HepG2 (cell line): Measurements from ENCODE around the gene RHOV. TPM values are rescaled to one million over a fixed set of nuclear protein-coding genes. Genes with fewer than 3 reads are reported as not detected.

ENCODE experiments used
- ATAC-seq: fragments of 200-7000 bp; cut with Tn5 transposase; 3 replicates; pipeline ENCODE4 v1.9.1; 2020; ENCODE audit warnings: mild to moderate bottlenecking, moderate library complexity
- BruUV-seq: library from RNA; stranded (reverse); fragments of 400-500 nt; replicated peaks from 2 replicates; lab custom pipeline; 2021; lab: Mats Ljungman, UMichigan
- CTCF ChIA-PET: fragments of 300-600 bp; formaldehyde crosslinking; extraction: SDS; loops from one replicate; lab custom pipeline; 2021; ENCODE audit warnings: low total read pairs, inconsistent platforms, low intra/inter-chr PET ratio; lab: Yijun Ruan, JAX
- POLR2A ChIA-PET: fragments of 350-600 bp; sonication (Branson Sonifier 250); formaldehyde crosslinking; loops from one replicate; lab custom pipeline; 2020; ENCODE audit warnings: antibody characterized with exemption, inconsistent platforms; lab: Yijun Ruan, JAX
- DNase-seq: peaks from one replicate; pipeline ENCODE4 v3.0.0-alpha.2; 2015; ENCODE audit warnings: low spot score
- FAIRE-seq: peaks from 3 replicates; lab custom pipeline; 2011; peaks lifted over from hg19 to GRCh38; lab: Jason Lieb, UNC
- H2AFZ ChIP-seq: one replicate; pipeline ENCODE4 v1.6.1; 2011; ENCODE audit warnings: low read length, inconsistent platforms
- H3K27ac ChIP-seq: fragments of 300-600 bp; 3 replicates; pipeline ENCODE4 v1.8.0; 2011; ENCODE audit warnings: mixed run types, mild to moderate bottlenecking, mixed read lengths, low read length, inconsistent platforms; ENCODE audit not compliant: insufficient read depth; ENCODE audit errors: extremely low read length
- H3K27me3 ChIP-seq, 2 experiments: fragments of 200-600 bp in 1 of 2; 2 replicates in 1 of 2; 3 replicates in 1 of 2; pipeline versions ENCODE4 v1.6.0 to v1.8.0; 2011; ENCODE audit warnings: low read length in 2 of 2, mild to moderate bottlenecking in 2 of 2, moderate library complexity in 2 of 2, inconsistent platforms in 1 of 2; ENCODE audit not compliant: insufficient read depth in 2 of 2, control insufficient read depth in 1 of 2
- H3K36me3 ChIP-seq, 2 experiments: fragments of 200-600 bp in 1 of 2; replicated peaks in 1 of 2; 2 replicates in 1 of 2; 3 replicates in 1 of 2; pipeline versions ENCODE4 v1.5.1 to v1.8.0; 2011; ENCODE audit warnings: low read length in 2 of 2, inconsistent platforms in 1 of 2; ENCODE audit not compliant: insufficient read depth in 2 of 2, control insufficient read depth in 1 of 2
- H3K4me1 ChIP-seq: 2 replicates; pipeline ENCODE4 v1.5.1; 2012; ENCODE audit warnings: low read length, inconsistent platforms; ENCODE audit not compliant: insufficient read depth
- H3K4me2 ChIP-seq: 2 replicates; pipeline ENCODE4 v1.6.0; 2011; ENCODE audit warnings: low read depth, low read length, inconsistent platforms
- H3K4me3 ChIP-seq, 3 experiments: fragments of 200-600 bp in 1 of 3; sonication (generic), shearing (Covaris generic) in 1 of 3; replicated peaks in 1 of 3; 2 replicates each; pipeline ENCODE4 v1.5.1; 2011 to 2016; ENCODE audit warnings: low read length in 3 of 3, inconsistent platforms in 2 of 3, low read depth in 2 of 3, mild to moderate bottlenecking in 2 of 3, control low read depth in 1 of 3, mixed read lengths in 1 of 3; ENCODE audit not compliant: insufficient read depth in 1 of 3
- H3K79me2 ChIP-seq: one replicate; pipeline ENCODE4 v1.6.1; 2011; ENCODE audit warnings: low read length, inconsistent platforms; ENCODE audit not compliant: insufficient read depth
- H3K9ac ChIP-seq: 2 replicates; pipeline ENCODE4 v1.6.0; 2011; ENCODE audit warnings: mild to moderate bottlenecking, low read depth, low read length, inconsistent platforms; ENCODE audit not compliant: insufficient read depth
- H3K9me3 ChIP-seq: 2 replicates; pipeline ENCODE4 v1.5.1; 2012; ENCODE audit warnings: mild to moderate bottlenecking, low read length
- H4K20me1 ChIP-seq: 2 replicates; pipeline ENCODE4 v1.6.0; 2011; ENCODE audit warnings: inconsistent platforms, mild to moderate bottlenecking, low read length, moderate library complexity; ENCODE audit not compliant: insufficient read depth
- DRAP1 ChIP-seq: IDR thresholded peaks from 2 replicates; pipeline ENCODE4 v1.6.1; 2016; ENCODE audit warnings: missing genetic modification reagents, missing compliant biosample characterization
- GABPA ChIP-seq, 2 experiments: IDR thresholded peaks; 2 replicates each; pipeline ENCODE4 v1.6.1; 2011 to 2016; ENCODE audit warnings: low read depth in 2 of 2, low read length in 1 of 2, missing biosample characterization in 1 of 2, missing genetic modification characterization in 1 of 2
- KMT2A ChIP-seq: sonication (generic); formaldehyde crosslinking; IDR thresholded peaks from 2 replicates; pipeline ENCODE4 v1.4.0; 2020; ENCODE audit warnings: missing genetic modification reagents
- LCORL ChIP-seq, 2 experiments: fragments of 450-650 bp in 1 of 2; sonication (generic) in 1 of 2; formaldehyde crosslinking in 1 of 2; IDR thresholded peaks; 2 replicates each; pipeline versions ENCODE4 v1.5.0 to v1.6.1; 2017 to 2020; ENCODE audit warnings: antibody characterized with exemption in 1 of 2, missing genetic modification reagents in 1 of 2
- THYN1 ChIP-seq: sonication (generic); formaldehyde crosslinking; IDR thresholded peaks from 2 replicates; pipeline ENCODE4 v1.8.1; 2023; ENCODE audit warnings: low read depth, mild to moderate bottlenecking, moderate library complexity, missing genetic modification reagents, borderline replicate concordance
- ZC3H13 ChIP-seq: sonication (generic); formaldehyde crosslinking; IDR thresholded peaks from 2 replicates; pipeline ENCODE4 v1.8.1; 2023; ENCODE audit warnings: mild to moderate bottlenecking, missing genetic modification reagents, moderate library complexity
- ZEB1 ChIP-seq: IDR thresholded peaks from 2 replicates; pipeline ENCODE4 v1.6.1; 2012; ENCODE audit warnings: mild to moderate bottlenecking, low read depth, inconsistent platforms; ENCODE audit not compliant: insufficient replicate concordance
- ZNF20 ChIP-seq: sonication (generic); formaldehyde crosslinking; IDR thresholded peaks from 2 replicates; pipeline ENCODE4 v1.4.0; 2020; ENCODE audit warnings: mild to moderate bottlenecking, moderate library complexity, missing genetic modification reagents
- ZNF441 ChIP-seq: sonication (generic); formaldehyde crosslinking; IDR thresholded peaks from 2 replicates; pipeline ENCODE4 v1.7.0; 2021; ENCODE audit warnings: missing genetic modification reagents, borderline replicate concordance
- ZNF503 ChIP-seq: sonication (generic); formaldehyde crosslinking; IDR thresholded peaks from 2 replicates; pipeline ENCODE4 v1.4.0; 2020; ENCODE audit warnings: missing genetic modification reagents
- ZNF792 ChIP-seq: IDR thresholded peaks from 2 replicates; pipeline ENCODE4 v1.6.1; 2016
- WGBS: methylation state at CpG from one replicate; pipeline ENCODE4 v1.1.6; 2017; ENCODE audit warnings: low lambda C conversion rate; 5-methylcytosine and 5-hydroxymethylcytosine counted together
- in situ Hi-C: cut with HindIII; loops from 2 replicates; pipeline ENCODE4 v1.10.0; 2017; ENCODE audit warnings: low pct_unique_long_range_greater_than_20kb; ENCODE audit not compliant: extremely low pct_ligation_motif_present
- intact Hi-C: fragments of 100-400 bp; cut with micrococcal nuclease; formaldehyde crosslinking; loops from one replicate; pipeline ENCODE4 v1.10.0; 2022; ENCODE audit not compliant: unreplicated experiment
- polyA plus RNA-seq, 8 experiments: library from polyadenylated mRNA; depleted of rRNA in 3 of 8; stranded (reverse) in 7 of 8; unstranded in 1 of 8; fragments of >200 nt; fragmentation: Illumina TruSeq in 4 of 8; extraction: Trizol in 4 of 8; gene quantifications; 2 replicates each; pipeline versions ENCODE4 v1.2.1 to v1.2.3, GENCODE V29; 2011 to 2016; ENCODE audit warnings: low read depth in 4 of 8, missing spikeins in 1 of 8, mixed read lengths in 1 of 8; ENCODE audit not compliant: insufficient read depth in 1 of 8
- total RNA-seq, 5 experiments: library from RNA; depleted of rRNA; stranded (reverse); fragments of >200 nt; fragmentation: Illumina TruSeq; extraction: Trizol; gene quantifications; 2 replicates each; pipeline ENCODE4 v1.2.3, GENCODE V29; 2016; ENCODE audit warnings: low read depth in 1 of 5
- TF ChIP-seq, protein P1 (sequence below): sonication (generic); formaldehyde crosslinking; IDR thresholded peaks from 2 replicates; pipeline ENCODE4 v1.4.0; 2020; ENCODE audit warnings: missing genetic modification reagents
- TF ChIP-seq, protein P2 (sequence below): sonication (generic); formaldehyde crosslinking; IDR thresholded peaks from 2 replicates; pipeline ENCODE4 v1.5.0; 2020; ENCODE audit warnings: mild to moderate bottlenecking, missing genetic modification reagents
- TF ChIP-seq, protein P3 (sequence below): sonication (generic); formaldehyde crosslinking; IDR thresholded peaks from 2 replicates; pipeline ENCODE4 v1.8.1; 2023; ENCODE audit warnings: missing genetic modification reagents, inconsistent platforms, borderline replicate concordance
- TF ChIP-seq, protein P4 (sequence below): sonication (generic); formaldehyde crosslinking; IDR thresholded peaks from 2 replicates; pipeline ENCODE4 v1.4.0; 2020; ENCODE audit warnings: missing genetic modification reagents

RHOV gene
- total and polyA plus RNA-seq, 2 of the 13 experiments (the other 11 are each of a cell fraction or from before 2014, with no cell fraction given), result 0.17 to 0.18 TPM

- TF ChIP-seq ZEB1 (no peak), KMT2A (CRISPR knock-in tag) (no peak), DRAP1 (CRISPR knock-in tag) (no peak), LCORL (IDR thresholded peaks at IDR 0.05) (no peak), LCORL (CRISPR knock-in tag; IDR thresholded peaks at IDR 0.05) (no peak), ZNF441 (CRISPR knock-in tag) (no peak), ZNF20 (CRISPR knock-in tag) (no peak), THYN1 (CRISPR knock-in tag) (no peak), ZNF792 (CRISPR knock-in tag) (no peak), GABPA (IDR thresholded peaks at IDR 0.05; ENCODE audit: low read depth, low read length) (no peak), GABPA (CRISPR knock-in tag; IDR thresholded peaks at IDR 0.05; ENCODE audit: low read depth) (no peak)
- TF ChIP-seq, protein P1, sequence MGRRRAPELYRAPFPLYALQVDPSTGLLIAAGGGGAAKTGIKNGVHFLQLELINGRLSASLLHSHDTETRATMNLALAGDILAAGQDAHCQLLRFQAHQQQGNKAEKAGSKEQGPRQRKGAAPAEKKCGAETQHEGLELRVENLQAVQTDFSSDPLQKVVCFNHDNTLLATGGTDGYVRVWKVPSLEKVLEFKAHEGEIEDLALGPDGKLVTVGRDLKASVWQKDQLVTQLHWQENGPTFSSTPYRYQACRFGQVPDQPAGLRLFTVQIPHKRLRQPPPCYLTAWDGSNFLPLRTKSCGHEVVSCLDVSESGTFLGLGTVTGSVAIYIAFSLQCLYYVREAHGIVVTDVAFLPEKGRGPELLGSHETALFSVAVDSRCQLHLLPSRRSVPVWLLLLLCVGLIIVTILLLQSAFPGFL (CRISPR knock-in tag), result no peak
These were observed 29.0 kb downstream of the RHOV start (continued) for GRCh38 chr15:40845036-40845435.

DNA sequence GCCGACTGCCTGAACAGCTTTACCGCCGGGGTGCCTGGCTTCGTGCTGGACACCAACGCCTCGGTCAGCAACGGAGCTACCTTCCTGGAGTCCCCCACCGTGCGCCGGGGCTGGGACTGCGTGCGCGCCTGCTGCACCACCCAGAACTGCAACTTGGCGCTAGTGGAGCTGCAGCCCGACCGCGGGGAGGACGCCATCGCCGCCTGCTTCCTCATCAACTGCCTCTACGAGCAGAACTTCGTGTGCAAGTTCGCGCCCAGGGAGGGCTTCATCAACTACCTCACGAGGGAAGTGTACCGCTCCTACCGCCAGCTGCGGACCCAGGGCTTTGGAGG lies 29.4 kb downstream of the RHOV start:
- Histone ChIP-seq H3K27me3 (peaks cover 4 to 17% of the 10 kb centered on the region in 2 experiments; a peak in 3 of 5 replicates), H3K4me2 (no peak overlapping the region), H3K27ac (no peak overlapping the region), H3K79me2 (no peaks in the 10 kb centered on the region), H3K9me3 (no peaks in the 10 kb centered on the region), H3K4me1 (peaks cover 48% of the 10 kb centered on the region), H3K9ac (no peak overlapping the region), H3K4me3 (no peak overlapping the region), H3K36me3 (no peaks in the 10 kb centered on the region), H2AFZ (no peak overlapping the region), H4K20me1 (no peaks in the 10 kb centered on the region)
- FAIRE-seq (no peak), ATAC-seq (no peak), DNase-seq (no peak)
- intact Hi-C loops, result no loop called here
- TF ChIP-seq ZC3H13 (no peak), ZNF503 (CRISPR knock-in tag) (no peak)
- TF ChIP-seq, protein P2, sequence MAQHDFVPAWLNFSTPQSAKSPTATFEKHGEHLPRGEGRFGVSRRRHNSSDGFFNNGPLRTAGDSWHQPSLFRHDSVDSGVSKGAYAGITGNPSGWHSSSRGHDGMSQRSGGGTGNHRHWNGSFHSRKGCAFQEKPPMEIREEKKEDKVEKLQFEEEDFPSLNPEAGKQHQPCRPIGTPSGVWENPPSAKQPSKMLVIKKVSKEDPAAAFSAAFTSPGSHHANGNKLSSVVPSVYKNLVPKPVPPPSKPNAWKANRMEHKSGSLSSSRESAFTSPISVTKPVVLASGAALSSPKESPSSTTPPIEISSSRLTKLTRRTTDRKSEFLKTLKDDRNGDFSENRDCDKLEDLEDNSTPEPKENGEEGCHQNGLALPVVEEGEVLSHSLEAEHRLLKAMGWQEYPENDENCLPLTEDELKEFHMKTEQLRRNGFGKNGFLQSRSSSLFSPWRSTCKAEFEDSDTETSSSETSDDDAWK (CRISPR knock-in tag), result no peak
- TF ChIP-seq, protein P3, sequence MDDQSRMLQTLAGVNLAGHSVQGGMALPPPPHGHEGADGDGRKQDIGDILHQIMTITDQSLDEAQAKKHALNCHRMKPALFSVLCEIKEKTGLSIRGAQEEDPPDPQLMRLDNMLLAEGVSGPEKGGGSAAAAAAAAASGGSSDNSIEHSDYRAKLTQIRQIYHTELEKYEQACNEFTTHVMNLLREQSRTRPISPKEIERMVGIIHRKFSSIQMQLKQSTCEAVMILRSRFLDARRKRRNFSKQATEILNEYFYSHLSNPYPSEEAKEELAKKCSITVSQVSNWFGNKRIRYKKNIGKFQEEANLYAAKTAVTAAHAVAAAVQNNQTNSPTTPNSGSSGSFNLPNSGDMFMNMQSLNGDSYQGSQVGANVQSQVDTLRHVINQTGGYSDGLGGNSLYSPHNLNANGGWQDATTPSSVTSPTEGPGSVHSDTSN, result no peak
- TF ChIP-seq, protein P4, sequence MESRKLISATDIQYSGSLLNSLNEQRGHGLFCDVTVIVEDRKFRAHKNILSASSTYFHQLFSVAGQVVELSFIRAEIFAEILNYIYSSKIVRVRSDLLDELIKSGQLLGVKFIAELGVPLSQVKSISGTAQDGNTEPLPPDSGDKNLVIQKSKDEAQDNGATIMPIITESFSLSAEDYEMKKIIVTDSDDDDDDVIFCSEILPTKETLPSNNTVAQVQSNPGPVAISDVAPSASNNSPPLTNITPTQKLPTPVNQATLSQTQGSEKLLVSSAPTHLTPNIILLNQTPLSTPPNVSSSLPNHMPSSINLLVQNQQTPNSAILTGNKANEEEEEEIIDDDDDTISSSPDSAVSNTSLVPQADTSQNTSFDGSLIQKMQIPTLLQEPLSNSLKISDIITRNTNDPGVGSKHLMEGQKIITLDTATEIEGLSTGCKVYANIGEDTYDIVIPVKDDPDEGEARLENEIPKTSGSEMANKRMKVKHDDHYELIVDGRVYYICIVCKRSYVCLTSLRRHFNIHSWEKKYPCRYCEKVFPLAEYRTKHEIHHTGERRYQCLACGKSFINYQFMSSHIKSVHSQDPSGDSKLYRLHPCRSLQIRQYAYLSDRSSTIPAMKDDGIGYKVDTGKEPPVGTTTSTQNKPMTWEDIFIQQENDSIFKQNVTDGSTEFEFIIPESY (CRISPR knock-in tag), result peak; percentile 57; the same call in 1 of the 2 replicates
- CTCF ChIA-PET, result no interaction called here
- in situ Hi-C loops, result no loop called here
- POLR2A ChIA-PET, result no interaction called here
- 89% methylated on average over 20 of the region's 28 CpGs for WGBS
- BruUV-seq, result no TSS peak
